Iris pigment epithelial cell (primary cell): ENCODE results near the gene TLX2.
"Not testable (repeated sequence)": the region's sequence is repeated elsewhere in the genome, so short reads cannot be mapped to it uniquely, and the experiment has no call there.

Source experiments
- DNase-seq: peaks from one replicate; pipeline ENCODE4 v3.0.0-alpha.2; 2011; ENCODE audit warnings: low read depth

Gene TLX2

DNA sequence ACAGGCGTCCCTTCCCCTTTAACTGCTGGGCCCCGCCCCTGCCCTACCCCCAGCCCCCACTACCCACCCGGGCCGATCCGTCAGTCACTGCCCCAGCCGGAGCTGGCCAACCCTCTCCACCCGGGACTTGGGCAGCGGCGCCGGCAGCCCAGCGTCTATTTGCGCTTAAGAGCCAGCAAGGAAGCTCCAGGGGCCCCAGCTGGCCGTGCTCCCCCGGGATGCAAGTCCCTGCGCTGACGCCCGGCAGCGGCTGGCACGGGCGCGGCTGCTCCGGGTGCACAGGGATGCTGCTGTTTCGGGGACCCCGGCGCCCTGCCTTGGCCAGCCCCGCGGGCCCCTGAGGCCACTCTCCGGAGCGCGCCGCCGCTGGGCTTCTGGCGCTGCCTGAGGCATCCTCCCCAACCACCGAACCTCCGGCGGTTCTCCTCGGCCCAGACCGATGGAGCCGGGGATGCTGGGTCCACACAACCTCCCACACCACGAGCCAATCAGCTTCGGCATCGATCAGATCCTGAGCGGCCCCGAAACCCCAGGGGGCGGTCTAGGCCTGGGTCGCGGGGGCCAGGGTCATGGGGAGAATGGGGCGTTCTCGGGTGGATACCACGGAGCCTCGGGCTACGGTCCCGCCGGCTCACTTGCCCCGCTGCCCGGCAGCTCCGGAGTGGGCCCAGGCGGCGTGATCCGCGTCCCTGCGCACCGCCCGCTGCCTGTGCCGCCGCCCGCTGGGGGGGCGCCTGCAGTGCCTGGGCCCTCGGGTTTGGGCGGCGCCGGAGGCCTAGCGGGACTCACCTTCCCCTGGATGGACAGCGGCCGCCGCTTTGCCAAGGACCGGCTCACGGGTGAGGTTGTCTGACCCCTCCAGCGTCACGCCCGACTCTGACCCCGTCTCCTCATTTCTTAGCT is at the start of gene TLX2:
Gene TLX2, plus strand, starts transcription at position 83 of the 903 bp plus-strand sequence. Its CDS starts 357 bp downstream, at position 440.
- no peak for DNase-seq

DNA sequence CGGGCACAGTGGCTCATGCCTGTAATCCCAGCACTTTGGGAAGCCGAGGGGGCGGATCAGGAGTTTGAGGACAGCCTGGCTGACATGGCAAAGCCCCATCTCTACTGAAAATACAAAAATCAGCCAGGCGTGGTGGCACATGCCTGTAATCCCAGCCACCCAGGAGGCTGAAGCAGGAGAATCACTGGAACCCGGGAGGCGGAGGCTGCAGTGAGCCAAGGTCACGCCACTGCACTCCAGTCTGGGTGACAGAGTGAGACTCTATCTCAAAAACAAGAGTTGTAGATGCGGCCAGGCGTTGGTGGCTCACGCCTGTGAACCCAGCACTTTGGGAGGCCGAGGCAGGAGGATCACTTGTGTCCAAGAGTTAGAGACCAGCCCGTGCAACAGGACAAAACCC is 43.5 kb upstream of the TLX2 start:
- DNase-seq, result not testable (repeated sequence)

DNA sequence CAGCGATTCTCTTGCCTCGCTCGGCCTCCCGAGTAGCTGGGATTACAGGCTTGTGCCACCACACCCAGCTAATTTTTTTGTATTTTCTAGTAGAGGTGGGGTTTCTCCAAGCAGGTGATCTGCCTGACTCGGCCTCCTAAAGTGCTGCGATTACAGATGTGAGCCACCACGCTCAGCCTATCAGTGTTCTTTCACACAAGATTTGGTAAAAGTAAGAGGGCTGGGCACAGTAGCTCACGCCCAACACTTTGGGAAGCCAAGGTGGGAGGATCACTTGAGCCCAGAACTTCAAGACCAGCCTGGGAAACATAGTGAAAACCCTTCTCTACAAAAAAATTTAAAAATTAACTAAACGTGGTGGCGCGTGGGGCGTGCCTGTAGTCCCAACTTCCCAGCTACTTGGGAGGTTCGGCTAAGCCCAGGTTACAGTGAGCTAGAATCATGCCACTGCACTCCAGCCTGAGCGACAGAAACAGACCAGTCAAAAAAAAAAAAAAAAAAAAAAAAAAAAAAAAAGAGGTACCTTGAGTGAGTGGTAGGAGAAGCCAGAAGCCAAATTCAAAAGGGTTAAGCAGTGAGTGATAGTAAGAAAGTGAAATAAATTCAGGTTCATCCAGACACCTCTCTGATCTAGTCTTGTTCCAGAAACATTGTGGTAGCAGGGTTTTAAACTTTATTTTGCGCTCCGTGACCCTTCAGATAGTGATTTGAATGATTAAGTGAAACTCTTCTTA is 42.8 kb upstream of the TLX2 start:
- no peak for DNase-seq

DNA sequence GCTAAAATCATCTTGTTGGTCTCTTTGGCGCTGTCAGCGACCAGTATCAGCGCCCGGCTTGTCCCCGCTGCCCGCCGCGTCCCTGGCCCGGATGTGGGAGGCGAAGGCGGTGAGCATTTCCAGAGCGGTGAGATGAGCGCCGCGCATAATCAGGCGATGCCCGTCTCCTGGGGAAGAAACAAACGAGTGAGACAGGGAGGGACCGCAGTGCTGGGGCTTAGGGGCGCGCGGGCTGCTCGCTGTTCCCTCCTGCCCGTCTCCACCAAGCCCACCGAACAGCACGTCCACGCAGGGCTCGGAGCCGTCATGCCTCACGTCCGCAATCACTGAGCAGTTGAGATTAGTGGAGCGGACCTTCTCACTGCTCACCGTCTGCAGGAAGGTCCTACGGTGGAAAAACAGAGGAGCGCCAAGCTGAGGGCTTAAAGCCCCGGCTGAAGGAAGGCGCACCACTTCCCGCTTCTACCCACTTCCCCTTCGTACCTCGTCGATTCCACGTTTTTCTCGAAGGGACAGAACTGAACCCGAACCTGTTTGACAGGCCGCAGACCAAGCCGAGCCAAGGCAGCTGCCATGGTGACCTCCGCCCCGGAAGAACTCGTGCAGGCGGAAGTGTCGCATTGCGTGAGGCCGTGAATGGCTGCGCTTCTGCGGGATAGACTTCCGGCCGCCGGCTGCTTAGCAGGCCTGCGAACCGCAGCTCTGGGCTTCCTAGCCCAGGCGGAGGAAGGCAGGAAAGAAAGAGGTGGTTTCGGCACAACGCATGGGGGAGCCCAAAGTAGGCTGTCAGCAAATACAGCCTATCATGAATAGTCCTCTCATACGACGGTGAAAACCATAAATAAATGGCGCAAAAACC is 41.9 kb upstream of the TLX2 start, which contains the start of gene MRPL53:
Gene MRPL53, minus strand, starts transcription at position 595 of the 859 bp plus-strand sequence. Its CDS starts 20 bp downstream, at position 575.
- DNase-seq, result peak; percentile 95

DNA sequence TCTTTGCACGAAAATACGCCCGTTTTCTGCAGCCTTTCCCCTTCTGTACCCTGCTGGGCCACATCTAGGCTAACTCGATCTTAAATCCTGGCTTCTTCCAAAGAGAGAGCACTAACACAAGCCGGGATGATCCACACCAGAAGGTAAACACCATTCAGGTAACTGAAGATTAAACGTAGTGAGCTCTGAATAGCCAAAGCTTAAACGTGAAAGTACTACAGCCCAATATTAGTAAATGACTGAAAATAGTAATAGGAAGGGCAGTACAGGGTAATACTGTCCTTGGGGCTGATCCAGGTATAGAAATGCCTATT is 41.3 kb upstream of the TLX2 start:
- DNase-seq, result no peak

DNA sequence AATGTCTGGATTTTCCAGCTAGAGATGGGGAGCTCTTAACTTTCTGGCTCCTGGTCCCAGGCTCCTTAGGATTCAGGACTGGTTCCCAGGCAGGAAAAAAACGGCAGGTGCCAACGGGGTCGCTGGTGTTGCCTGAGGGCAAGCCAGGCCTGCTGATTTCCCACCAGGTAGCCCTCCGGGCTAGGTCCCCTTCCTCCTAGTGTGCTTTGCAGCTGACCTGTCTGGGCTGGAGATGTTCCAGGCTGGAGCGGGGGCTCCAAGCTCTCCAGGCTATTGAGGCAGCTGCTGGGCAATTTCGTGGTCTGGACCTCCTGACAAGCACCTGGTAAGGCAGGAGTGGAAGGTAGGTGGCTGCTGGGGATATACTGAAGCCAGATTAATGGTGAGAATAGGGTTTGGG is 39.8 kb upstream of the TLX2 start:
- no peak for DNase-seq

DNA sequence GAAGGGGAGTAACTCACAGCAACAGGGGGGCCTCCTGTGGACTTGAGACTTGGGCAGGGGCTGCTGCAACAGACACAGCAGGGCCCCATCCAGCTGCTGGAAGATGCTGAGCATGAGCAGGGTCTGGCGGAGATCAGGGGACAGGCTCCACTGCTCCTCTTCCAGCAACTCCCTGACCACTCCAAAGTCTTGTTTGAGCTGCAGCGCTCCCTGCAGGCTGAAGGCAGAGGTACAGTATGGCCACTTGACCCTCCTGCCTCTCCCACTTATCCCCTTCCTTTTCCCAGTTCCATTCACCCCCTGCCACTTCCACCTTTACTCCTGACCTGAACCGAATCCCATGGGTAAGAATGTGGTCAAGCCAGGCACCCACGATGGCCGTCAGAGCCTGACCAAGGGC is 39.4 kb upstream of the TLX2 start:
- DNase-seq, result no peak

DNA sequence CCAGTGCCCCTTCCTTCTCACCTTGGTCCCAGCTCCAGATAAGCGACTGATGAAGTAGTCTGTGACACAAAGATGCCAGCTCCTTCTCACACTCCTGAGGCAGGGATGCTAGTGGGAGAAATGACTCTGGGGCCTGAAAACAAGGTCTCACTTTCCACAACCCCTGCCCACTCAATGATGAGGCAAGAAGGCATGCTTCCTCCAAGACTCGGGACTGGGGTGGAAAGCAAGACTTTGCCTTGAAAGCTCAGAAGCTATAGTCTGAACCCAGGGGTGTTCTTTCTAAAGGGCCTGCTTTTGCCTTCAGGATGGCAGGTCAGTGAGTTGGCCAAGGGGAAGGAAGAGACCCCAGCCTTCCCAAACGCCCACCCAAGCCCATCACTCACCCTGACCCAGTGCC is 32.8 kb upstream of the TLX2 start:
- no peak for DNase-seq

DNA sequence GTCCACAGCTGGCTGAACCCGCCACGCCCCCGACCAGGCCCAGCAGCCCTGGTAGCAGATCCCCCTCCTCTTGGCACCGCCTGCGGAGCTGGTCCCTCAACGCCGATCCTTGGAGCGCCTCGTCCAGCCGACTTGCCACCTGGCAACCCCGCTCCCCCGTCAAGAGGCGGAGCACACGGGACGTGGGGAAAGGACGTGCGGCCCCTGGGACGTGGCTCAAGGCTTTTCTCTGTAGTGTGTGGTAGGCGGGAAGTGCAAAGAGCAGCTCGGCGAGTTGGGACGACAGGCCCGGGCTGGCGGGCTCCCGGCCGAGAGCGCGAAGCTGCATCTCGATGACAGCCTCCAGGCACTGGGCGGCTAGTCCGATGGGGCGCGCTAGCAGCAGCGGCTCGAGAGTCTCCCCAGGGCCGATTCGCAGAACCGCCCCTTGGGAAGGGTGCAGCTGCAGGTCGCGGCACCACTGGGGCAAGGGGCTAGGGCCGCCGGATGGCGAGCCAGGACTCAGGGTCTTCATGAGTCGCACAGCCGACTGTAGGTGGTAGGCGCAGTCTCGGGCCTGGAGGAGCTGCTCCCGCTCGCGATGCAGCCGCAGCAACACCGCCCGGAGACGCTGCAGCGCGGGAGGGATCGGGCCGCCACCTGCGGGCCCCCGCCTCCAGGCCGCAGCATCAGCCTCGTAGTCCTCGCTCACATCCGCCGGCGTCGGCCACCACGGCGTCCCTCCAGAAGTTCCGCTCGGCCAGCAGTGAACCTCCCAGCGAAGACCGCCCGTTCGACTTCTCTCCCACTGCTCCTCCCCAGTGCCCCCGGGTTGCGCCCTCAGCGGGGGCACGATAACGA is 32.1 kb upstream of the TLX2 start:
- DNase-seq, result no peak

DNA sequence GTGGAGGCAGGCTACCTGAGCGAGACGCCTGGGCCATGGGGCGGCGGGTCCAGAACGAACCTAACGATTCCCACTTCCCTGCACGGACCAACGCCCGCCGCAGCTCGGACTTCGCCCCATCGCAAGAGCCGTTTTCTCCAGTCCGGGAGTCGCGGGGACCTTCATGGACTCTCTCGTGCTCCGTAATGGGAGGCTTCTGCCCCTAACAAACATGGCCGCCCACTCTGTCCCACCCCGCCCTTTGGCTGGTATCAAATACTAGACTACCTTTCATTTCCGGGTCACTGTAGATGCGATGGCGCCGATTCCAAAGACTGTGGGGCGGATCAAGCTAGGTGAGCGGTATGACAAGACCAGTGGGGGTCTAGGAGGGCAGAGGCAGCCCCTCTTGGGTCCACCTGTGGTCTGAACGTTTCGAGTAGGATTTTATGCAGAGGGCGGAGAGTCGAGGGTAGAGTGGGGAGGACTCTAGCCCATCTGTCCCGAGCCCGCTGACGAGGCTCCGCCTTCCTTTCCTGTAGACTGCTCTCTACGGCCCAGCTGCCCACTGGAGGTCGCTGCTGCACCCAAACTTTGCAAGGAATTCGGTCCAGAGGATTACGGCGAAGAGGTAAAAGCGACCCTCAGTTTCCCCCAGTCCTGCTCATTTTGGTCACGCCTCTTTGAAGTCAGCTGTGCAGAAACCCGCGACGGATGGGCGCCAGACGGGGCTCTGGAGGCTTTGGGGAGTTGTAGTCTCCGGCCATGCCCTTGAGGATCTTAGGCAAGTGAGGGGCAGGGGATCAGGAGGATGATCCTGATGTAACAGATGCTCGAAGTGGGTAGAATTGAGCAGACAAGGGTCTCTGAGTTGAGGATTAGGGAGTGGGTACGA is 31.2 kb upstream of the TLX2 start, which contains the start of the genes CCDC142 and TTC31:
Gene CCDC142, minus strand, starts transcription at position 198 of the 874 bp plus-strand sequence. Its CDS starts 161 bp downstream, at position 37.
Gene TTC31, plus strand, starts transcription at position 281 of the 874 bp plus-strand sequence. Its CDS starts 15 bp downstream, at position 296.
- peak; percentile 96 for DNase-seq

DNA sequence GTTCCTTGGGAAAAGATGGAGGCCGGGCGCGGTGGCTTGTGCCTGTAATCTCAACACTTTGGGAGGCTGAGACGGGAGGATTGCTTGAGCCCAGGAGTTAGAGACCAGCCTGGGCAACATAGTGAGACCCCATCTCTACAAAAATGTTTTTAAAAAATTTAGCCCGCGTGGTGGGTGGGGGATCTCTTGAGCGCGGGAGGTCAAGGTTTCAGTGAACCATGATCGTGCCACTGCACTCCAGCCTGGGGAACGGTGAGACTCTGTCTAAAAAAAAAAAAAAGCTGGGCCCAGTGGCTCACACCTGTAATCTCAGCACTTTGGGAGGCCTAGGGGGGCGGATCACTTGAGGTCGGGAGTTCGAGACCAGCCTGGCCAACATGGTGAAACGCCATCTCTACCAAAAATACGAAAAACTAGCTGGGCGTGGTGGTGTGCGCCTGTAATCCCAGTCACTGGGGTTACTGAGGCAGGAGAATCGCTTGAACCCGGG is 30.5 kb upstream of the TLX2 start:
- not testable (repeated sequence) for DNase-seq

DNA sequence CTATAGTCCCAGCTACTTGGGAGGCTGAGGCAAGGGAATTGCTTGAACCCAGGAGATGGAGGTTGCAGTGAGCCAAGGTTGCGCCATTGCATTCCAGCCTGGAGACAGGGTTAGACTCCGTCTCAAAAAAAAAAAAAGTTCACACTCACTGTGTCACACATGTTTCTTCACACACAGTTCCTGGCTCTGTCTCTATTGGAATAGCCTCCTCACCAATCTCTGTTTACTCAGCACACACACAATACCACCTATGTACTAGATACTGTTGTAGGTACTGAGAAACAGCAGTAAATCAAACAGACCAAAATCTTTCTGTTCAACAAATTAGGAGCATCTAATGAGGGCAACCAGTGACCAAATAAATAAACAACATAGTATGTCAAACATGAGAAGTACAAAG is 28.1 kb upstream of the TLX2 start:
- no peak for DNase-seq

DNA sequence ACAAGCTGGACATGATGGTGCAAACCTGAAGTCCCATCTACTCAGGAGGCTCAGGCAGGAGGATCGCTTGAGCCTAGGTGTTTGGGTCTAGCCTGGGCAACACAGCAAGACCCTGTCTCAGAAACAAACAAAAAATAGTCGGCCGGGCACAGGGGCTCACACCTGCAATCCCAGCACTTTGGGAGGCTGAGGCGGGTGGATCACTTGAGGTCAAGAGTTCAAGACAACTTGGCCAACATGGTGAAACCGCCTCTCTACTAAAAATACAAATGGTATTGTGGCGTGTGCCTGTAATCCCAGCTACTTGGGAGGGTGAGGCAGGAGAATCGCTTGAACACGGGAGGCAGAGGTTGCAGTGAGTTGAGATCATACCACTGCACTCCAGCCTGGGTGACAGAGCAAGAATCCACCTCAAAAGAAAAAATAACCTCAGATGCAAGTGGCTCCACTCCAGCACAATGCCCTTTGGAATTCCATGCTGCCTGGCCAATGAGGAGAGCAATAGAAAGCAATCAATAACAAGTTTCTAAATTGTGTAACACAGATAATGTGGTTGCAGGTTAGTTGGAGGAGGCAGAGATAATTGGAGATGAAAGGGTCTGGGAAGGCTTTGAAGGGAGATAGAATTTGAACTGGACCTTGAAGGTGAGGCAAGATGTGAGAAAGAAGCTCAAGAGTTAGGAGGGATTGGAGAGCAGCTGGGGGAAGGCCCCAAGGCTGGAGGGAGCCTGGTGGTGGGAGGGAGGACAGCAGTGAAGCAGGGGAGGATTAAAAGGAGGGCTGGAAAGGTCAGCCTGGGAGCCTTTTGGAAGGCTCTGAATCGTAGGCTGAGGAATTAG is 25.4 kb upstream of the TLX2 start:
- DNase-seq, result no peak

DNA sequence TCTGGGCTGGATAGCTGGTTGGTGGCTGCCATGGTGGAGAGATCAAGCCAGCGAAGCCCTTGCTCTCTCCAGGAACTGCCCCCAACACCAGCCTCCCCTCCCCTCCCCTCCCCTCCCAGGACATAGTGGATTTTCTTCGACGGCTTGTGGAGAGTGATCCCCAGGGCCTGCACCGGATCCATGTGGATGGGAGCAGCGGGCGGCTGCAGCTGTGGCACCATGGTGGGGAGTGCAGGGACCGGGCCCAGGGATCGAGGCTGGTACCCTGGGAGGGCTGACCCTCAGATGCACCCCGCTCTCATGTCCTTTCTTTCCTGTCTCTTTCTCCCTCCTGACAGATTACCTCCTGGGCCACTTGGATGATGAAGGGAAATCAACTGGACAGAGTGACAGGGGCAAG is 24.3 kb upstream of the TLX2 start:
- DNase-seq, result no peak

DNA sequence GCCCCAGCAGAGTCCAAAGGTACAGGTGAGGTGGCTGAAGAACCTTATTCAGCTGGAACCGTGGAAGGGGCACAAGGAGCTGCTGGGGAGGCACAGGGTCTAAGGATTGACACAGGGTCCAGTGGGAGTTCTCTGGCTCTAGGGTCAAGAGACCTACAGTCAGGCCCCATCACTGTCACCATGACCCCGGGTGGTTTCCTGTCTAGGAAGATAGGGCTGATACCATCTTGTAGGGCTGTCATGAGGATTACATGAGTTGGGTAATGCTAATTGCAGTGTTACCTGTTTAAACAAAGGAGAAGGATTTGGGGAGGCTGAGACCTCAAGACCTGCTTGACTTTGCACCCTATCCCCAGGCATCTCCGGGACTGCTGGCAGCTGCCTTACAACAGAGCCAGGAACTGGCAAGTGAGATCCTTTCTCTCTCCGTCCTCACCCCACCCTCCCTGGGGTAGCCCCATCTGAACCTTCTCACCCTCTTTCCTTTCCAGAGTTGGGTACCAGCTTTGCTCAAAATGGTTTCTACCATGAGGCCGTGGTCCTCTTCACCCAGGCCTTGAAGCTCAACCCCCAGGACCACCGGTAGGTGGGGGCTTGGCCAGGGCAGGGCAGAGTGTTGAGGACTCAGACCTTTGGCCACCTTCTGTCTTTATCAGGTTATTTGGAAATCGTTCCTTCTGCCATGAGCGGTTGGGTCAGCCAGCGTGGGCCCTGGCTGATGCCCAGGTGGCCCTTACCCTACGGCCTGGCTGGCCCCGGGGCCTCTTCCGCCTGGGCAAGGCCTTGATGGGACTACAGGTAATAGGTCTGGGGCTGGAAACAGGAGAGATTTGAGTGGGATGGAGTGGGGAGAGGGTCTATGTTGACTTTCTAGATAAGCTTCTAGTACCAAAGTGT is 22.4 kb upstream of the TLX2 start:
- no peak for DNase-seq

DNA sequence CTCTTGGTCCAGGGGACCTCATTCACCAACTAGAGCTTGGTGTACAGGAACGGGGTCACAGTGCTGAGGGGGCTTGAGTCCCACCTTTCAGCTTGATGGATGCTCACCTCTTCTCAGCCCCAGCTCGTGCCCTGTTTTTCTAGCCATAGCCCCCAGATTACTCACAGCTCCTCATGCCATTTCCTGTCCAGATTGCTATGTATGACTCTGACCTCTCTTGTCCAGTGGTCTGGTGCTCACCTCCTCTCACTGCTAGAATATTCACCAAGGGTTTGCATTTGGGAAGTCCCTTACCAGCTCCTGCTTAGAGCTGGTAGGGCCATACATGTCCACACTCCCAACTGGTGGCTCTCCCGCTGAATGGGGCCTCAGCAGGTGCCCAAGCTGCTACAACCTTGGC is 20.7 kb upstream of the TLX2 start:
- peak; percentile 10 for DNase-seq

DNA sequence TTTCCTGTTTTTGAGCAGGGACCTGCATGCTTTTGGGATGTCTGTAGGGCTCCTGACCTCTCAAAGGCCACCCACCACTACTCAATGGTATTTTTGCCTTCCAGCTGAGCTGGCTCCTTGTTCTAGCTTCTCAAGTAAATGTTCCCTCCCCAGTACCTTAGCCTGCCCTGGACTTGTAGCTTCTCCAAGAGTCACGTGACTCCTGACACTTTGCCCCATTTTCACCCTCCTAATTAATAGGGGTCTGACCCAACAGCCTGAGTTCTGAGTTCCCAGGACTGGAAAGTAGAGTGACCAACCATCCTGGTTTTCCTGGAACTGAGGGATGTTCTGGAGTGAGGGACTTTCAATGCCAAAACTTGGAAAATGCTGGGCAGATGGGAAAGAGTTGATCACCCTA is 18.8 kb upstream of the TLX2 start:
- DNase-seq, result no peak
